GM23338 (cell line): ENCODE results near the gene DNLZ. TPM values are rescaled to one million over a fixed set of nuclear protein-coding genes. Genes with fewer than 3 reads are reported as not detected.

ENCODE experiments used
- ATAC-seq: fragments of 200-7000 bp; cut with Tn5 transposase; 3 replicates; pipeline ENCODE4 v1.9.1; 2020
- DNase-seq: peaks from one replicate; pipeline ENCODE4 v3.0.0-alpha.2; 2015; ENCODE audit warnings: low spot score
- H2AFZ ChIP-seq: fragments of 200-600 bp; sonication (generic); 2 replicates; pipeline ENCODE4 v1.8.0; 2016; ENCODE audit warnings: antibody characterized with exemption, mild to moderate bottlenecking, moderate library complexity
- H3F3A ChIP-seq: fragments of 200-600 bp; sonication (generic); replicated peaks from 2 replicates; pipeline ENCODE4 v1.8.0; 2017; ENCODE audit warnings: antibody characterized with exemption, mixed run types, low read depth
- H3K27ac ChIP-seq: fragments of 200-600 bp; sonication (generic); 2 replicates; pipeline ENCODE4 v1.6.1; 2016; ENCODE audit warnings: low read depth
- H3K27me3 ChIP-seq: fragments of 200-600 bp; sonication (generic); 2 replicates; pipeline ENCODE4 v1.8.0; 2016; ENCODE audit warnings: mild to moderate bottlenecking, mixed run types, moderate library complexity; ENCODE audit not compliant: insufficient read depth
- H3K36me3 ChIP-seq: fragments of 200-600 bp; sonication (generic); 2 replicates; pipeline ENCODE4 v1.8.0; 2016; ENCODE audit warnings: mild to moderate bottlenecking; ENCODE audit not compliant: insufficient read depth
- H3K4me1 ChIP-seq: fragments of 200-600 bp; sonication (generic); 2 replicates; pipeline ENCODE4 v1.8.0; 2016; ENCODE audit warnings: mild to moderate bottlenecking, moderate library complexity; ENCODE audit not compliant: insufficient read depth
- H3K4me2 ChIP-seq: fragments of 200-600 bp; sonication (generic); 2 replicates; pipeline ENCODE4 v1.7.1; 2017; ENCODE audit warnings: mixed run types
- H3K4me3 ChIP-seq: fragments of 200-600 bp; sonication (generic); 2 replicates; pipeline ENCODE4 v1.6.1; 2016; ENCODE audit warnings: mixed run types
- H3K79me2 ChIP-seq: fragments of 200-600 bp; sonication (generic); replicated peaks from 2 replicates; pipeline ENCODE4 v1.8.0; 2017; ENCODE audit warnings: mild to moderate bottlenecking; ENCODE audit not compliant: insufficient read depth
- H3K9me2 ChIP-seq: fragments of 200-600 bp; sonication (generic); 2 replicates; pipeline ENCODE4 v1.8.0; 2017; ENCODE audit not compliant: insufficient read depth
- H4K20me1 ChIP-seq: fragments of 200-600 bp; sonication (generic); replicated peaks from 2 replicates; pipeline ENCODE4 v1.8.0; 2017; ENCODE audit warnings: mild to moderate bottlenecking; ENCODE audit not compliant: insufficient read depth
- H3K27ac Mint-ChIP-seq: 2 replicates; pipeline ENCODE4 v1.8.0; 2020; ENCODE audit warnings: inconsistent platforms, mild to moderate bottlenecking, moderate library complexity, mixed read lengths
- H3K27me3 Mint-ChIP-seq: 3 replicates; pipeline ENCODE4 v1.8.0; 2022; ENCODE audit warnings: low read depth, mild to moderate bottlenecking, moderate library complexity, mixed read lengths, inconsistent platforms; ENCODE audit not compliant: insufficient read depth, poor library complexity
- H3K36me3 Mint-ChIP-seq: 3 replicates; pipeline ENCODE4 v1.8.0; 2021; ENCODE audit warnings: low read depth, mild to moderate bottlenecking, inconsistent platforms, moderate library complexity, mixed read lengths
- H3K4me1 Mint-ChIP-seq: 3 replicates; pipeline ENCODE4 v1.8.0; 2020; ENCODE audit warnings: mild to moderate bottlenecking, inconsistent platforms, mixed read lengths
- H3K4me3 Mint-ChIP-seq: 3 replicates; pipeline ENCODE4 v1.8.0; 2021; ENCODE audit warnings: moderate library complexity, mild to moderate bottlenecking, inconsistent platforms, mixed read lengths
- H3K9me3 Mint-ChIP-seq: 3 replicates; pipeline ENCODE4 v1.8.0; 2020; ENCODE audit warnings: moderate library complexity, mild to moderate bottlenecking, inconsistent platforms, mixed read lengths
- ETS1 ChIP-seq: IDR thresholded peaks from 2 replicates; pipeline ENCODE4 v1.6.1; 2016; ENCODE audit warnings: antibody characterized with exemption
- NANOG ChIP-seq: IDR thresholded peaks from 2 replicates; pipeline ENCODE4 v1.6.1; 2016; ENCODE audit warnings: antibody characterized with exemption, borderline replicate concordance
- STAT1 ChIP-seq: IDR thresholded peaks from one replicate; pipeline ENCODE4 v1.6.1; 2016; ENCODE audit warnings: antibody characterized with exemption; ENCODE audit not compliant: unreplicated experiment
- polyA plus RNA-seq: library from polyadenylated mRNA; unstranded; fragments of >200 nt; fragmentation: Nextera tagmentation; extraction: Ambion mirVana; gene quantifications from 2 replicates; pipeline ENCODE4 v1.2.1, GENCODE V29; 2016
- total RNA-seq: library from RNA; depleted of rRNA; stranded (reverse); fragments of >200 nt; shearing (Covaris generic); gene quantifications from 2 replicates; pipeline ENCODE4 v1.2.3, GENCODE V29; 2014
- TF ChIP-seq, protein P1 (sequence below): fragments of 250-450 bp; sonication (Bioruptor Pico); IDR thresholded peaks from 2 replicates; pipeline ENCODE4 v1.5.0; 2020; ENCODE audit warnings: mild to moderate bottlenecking, moderate library complexity
- TF ChIP-seq, protein P2 (sequence below): IDR thresholded peaks from one replicate; pipeline ENCODE4 v1.6.1; 2018; ENCODE audit warnings: antibody characterized with exemption; ENCODE audit not compliant: unreplicated experiment
- TF ChIP-seq, protein P3 (sequence below), 2 experiments: fragments of 200-600 bp in 1 of 2; sonication (generic) in 1 of 2; conservative IDR thresholded peaks; 2 replicates each; pipeline versions ENCODE4 v1.5.1 to v1.6.1; 2016 to 2017; ENCODE audit warnings: antibody characterized with exemption in 2 of 2, low read depth in 2 of 2, mild to moderate bottlenecking in 2 of 2, moderate library complexity in 1 of 2

Gene DNLZ
- total and polyA plus RNA-seq, 2 experiments from 2014 or later: 33.4 to 53.9 TPM

GRCh38 chr9:136332482-136332983 lies 31.0 kb downstream of the DNLZ start:
- H3K27me3 Mint-ChIP-seq: peaks cover 6% of the 10 kb centered on the region
- Histone ChIP-seq H3K4me1 (peaks cover 5% of the 10 kb centered on the region), H3K27me3 (no peaks in the 10 kb centered on the region), H3F3A (no peaks in the 10 kb centered on the region), H4K20me1 (no peaks in the 10 kb centered on the region), H3K4me2 (no peak overlapping the region), H3K79me2 (no peaks in the 10 kb centered on the region; the same call in 1 of the 2 replicates), H2AFZ (no peak overlapping the region), H3K27ac (no peak overlapping the region), H3K4me3 (no peak overlapping the region), H3K9me2 (no peaks in the 10 kb centered on the region), H3K36me3 (no peaks in the 10 kb centered on the region)
- H3K4me3 Mint-ChIP-seq: no peak overlapping the region
- ATAC-seq (no peak), DNase-seq (no peak)
- no peak overlapping the region for H3K27ac Mint-ChIP-seq
- peaks cover 4% of the 10 kb centered on the region for H3K4me1 Mint-ChIP-seq
- TF ChIP-seq NANOG: no peak
- TF ChIP-seq, protein P1, sequence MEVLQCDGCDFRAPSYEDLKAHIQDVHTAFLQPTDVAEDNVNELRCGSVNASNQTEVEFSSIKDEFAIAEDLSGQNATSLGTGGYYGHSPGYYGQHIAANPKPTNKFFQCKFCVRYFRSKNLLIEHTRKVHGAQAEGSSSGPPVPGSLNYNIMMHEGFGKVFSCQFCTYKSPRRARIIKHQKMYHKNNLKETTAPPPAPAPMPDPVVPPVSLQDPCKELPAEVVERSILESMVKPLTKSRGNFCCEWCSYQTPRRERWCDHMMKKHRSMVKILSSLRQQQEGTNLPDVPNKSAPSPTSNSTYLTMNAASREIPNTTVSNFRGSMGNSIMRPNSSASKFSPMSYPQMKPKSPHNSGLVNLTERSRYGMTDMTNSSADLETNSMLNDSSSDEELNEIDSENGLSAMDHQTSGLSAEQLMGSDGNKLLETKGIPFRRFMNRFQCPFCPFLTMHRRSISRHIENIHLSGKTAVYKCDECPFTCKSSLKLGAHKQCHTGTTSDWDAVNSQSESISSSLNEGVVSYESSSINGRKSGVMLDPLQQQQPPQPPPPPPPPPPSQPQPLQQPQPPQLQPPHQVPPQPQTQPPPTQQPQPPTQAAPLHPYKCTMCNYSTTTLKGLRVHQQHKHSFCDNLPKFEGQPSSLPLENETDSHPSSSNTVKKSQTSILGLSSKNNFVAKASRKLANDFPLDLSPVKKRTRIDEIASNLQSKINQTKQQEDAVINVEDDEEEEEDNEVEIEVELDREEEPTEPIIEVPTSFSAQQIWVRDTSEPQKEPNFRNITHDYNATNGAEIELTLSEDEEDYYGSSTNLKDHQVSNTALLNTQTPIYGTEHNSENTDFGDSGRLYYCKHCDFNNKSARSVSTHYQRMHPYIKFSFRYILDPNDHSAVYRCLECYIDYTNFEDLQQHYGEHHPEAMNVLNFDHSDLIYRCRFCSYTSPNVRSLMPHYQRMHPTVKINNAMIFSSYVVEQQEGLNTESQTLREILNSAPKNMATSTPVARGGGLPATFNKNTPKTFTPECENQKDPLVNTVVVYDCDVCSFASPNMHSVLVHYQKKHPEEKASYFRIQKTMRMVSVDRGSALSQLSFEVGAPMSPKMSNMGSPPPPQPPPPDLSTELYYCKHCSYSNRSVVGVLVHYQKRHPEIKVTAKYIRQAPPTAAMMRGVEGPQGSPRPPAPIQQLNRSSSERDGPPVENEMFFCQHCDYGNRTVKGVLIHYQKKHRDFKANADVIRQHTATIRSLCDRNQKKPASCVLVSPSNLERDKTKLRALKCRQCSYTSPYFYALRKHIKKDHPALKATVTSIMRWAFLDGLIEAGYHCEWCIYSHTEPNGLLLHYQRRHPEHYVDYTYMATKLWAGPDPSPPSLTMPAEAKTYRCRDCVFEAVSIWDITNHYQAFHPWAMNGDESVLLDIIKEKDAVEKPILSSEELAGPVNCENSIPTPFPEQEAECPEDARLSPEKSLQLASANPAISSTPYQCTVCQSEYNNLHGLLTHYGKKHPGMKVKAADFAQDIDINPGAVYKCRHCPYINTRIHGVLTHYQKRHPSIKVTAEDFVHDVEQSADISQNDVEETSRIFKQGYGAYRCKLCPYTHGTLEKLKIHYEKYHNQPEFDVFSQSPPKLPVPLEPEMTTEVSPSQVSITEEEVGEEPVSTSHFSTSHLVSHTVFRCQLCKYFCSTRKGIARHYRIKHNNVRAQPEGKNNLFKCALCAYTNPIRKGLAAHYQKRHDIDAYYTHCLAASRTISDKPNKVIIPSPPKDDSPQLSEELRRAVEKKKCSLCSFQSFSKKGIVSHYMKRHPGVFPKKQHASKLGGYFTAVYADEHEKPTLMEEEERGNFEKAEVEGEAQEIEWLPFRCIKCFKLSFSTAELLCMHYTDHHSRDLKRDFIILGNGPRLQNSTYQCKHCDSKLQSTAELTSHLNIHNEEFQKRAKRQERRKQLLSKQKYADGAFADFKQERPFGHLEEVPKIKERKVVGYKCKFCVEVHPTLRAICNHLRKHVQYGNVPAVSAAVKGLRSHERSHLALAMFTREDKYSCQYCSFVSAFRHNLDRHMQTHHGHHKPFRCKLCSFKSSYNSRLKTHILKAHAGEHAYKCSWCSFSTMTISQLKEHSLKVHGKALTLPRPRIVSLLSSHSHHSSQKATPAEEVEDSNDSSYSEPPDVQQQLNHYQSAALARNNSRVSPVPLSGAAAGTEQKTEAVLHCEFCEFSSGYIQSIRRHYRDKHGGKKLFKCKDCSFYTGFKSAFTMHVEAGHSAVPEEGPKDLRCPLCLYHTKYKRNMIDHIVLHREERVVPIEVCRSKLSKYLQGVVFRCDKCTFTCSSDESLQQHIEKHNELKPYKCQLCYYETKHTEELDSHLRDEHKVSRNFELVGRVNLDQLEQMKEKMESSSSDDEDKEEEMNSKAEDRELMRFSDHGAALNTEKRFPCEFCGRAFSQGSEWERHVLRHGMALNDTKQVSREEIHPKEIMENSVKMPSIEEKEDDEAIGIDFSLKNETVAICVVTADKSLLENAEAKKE (CRISPR knock-in tag): no peak
- no peak for TF ChIP-seq ETS1
- TF ChIP-seq, protein P2, sequence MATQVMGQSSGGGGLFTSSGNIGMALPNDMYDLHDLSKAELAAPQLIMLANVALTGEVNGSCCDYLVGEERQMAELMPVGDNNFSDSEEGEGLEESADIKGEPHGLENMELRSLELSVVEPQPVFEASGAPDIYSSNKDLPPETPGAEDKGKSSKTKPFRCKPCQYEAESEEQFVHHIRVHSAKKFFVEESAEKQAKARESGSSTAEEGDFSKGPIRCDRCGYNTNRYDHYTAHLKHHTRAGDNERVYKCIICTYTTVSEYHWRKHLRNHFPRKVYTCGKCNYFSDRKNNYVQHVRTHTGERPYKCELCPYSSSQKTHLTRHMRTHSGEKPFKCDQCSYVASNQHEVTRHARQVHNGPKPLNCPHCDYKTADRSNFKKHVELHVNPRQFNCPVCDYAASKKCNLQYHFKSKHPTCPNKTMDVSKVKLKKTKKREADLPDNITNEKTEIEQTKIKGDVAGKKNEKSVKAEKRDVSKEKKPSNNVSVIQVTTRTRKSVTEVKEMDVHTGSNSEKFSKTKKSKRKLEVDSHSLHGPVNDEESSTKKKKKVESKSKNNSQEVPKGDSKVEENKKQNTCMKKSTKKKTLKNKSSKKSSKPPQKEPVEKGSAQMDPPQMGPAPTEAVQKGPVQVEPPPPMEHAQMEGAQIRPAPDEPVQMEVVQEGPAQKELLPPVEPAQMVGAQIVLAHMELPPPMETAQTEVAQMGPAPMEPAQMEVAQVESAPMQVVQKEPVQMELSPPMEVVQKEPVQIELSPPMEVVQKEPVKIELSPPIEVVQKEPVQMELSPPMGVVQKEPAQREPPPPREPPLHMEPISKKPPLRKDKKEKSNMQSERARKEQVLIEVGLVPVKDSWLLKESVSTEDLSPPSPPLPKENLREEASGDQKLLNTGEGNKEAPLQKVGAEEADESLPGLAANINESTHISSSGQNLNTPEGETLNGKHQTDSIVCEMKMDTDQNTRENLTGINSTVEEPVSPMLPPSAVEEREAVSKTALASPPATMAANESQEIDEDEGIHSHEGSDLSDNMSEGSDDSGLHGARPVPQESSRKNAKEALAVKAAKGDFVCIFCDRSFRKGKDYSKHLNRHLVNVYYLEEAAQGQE: no peak
- TF ChIP-seq, protein P3, sequence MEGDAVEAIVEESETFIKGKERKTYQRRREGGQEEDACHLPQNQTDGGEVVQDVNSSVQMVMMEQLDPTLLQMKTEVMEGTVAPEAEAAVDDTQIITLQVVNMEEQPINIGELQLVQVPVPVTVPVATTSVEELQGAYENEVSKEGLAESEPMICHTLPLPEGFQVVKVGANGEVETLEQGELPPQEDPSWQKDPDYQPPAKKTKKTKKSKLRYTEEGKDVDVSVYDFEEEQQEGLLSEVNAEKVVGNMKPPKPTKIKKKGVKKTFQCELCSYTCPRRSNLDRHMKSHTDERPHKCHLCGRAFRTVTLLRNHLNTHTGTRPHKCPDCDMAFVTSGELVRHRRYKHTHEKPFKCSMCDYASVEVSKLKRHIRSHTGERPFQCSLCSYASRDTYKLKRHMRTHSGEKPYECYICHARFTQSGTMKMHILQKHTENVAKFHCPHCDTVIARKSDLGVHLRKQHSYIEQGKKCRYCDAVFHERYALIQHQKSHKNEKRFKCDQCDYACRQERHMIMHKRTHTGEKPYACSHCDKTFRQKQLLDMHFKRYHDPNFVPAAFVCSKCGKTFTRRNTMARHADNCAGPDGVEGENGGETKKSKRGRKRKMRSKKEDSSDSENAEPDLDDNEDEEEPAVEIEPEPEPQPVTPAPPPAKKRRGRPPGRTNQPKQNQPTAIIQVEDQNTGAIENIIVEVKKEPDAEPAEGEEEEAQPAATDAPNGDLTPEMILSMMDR (conservative IDR thresholded peaks at IDR 0.05; ENCODE audit: low read depth in 2 of 2): no peak
- TF ChIP-seq STAT1: no peak
- H3K36me3 Mint-ChIP-seq: no peaks in the 10 kb centered on the region
- no peaks in the 10 kb centered on the region for H3K9me3 Mint-ChIP-seq
